Bronchial epithelial cell (primary cell): ENCODE results near the gene SDF2. TPM values are rescaled to one million over a fixed set of nuclear protein-coding genes. Genes with fewer than 3 reads are reported as not detected.
A peak's percentile ranks its signal among the peaks of the same experiment; 100 is the strongest.
"Not testable (repeated sequence)": the region's sequence is repeated elsewhere in the genome, so short reads cannot be mapped to it uniquely, and the experiment has no call there.

ENCODE experiments used
- DNase-seq: peaks from one replicate; pipeline ENCODE4 v3.0.0-alpha.2; 2010; ENCODE audit warnings: low read depth
- FAIRE-seq: peaks from 2 replicates; lab custom pipeline; 2011; peaks lifted over from hg19 to GRCh38; lab: Jason Lieb, UNC
- H3K27me3 ChIP-seq: 2 replicates; pipeline ENCODE4 v1.5.1; 2011; ENCODE audit warnings: low read length; ENCODE audit not compliant: control insufficient read depth, insufficient read depth
- H3K36me3 ChIP-seq: 2 replicates; pipeline ENCODE4 v1.5.1; 2011; ENCODE audit warnings: low read length; ENCODE audit not compliant: control insufficient read depth, insufficient read depth
- H3K4me3 ChIP-seq: 2 replicates; pipeline ENCODE4 v1.5.1; 2011; ENCODE audit warnings: mild to moderate bottlenecking, low read depth, low read length, control low read depth
- total RNA-seq: library from RNA; depleted of rRNA; stranded (reverse); fragments of >200 nt; gene quantifications from 2 replicates; pipeline ENCODE4 v1.2.1, GENCODE V29; 2014
- TF ChIP-seq, protein P1 (sequence below): IDR thresholded peaks from 2 replicates; pipeline ENCODE4 v1.5.1; 2011; ENCODE audit warnings: mild to moderate bottlenecking, moderate library complexity, low read length, control low read depth, inconsistent platforms; ENCODE audit not compliant: insufficient read depth, severe bottlenecking

SDF2 gene
- total RNA-seq, 1 donor from 2014 or later, result 50.8 TPM

DNA sequence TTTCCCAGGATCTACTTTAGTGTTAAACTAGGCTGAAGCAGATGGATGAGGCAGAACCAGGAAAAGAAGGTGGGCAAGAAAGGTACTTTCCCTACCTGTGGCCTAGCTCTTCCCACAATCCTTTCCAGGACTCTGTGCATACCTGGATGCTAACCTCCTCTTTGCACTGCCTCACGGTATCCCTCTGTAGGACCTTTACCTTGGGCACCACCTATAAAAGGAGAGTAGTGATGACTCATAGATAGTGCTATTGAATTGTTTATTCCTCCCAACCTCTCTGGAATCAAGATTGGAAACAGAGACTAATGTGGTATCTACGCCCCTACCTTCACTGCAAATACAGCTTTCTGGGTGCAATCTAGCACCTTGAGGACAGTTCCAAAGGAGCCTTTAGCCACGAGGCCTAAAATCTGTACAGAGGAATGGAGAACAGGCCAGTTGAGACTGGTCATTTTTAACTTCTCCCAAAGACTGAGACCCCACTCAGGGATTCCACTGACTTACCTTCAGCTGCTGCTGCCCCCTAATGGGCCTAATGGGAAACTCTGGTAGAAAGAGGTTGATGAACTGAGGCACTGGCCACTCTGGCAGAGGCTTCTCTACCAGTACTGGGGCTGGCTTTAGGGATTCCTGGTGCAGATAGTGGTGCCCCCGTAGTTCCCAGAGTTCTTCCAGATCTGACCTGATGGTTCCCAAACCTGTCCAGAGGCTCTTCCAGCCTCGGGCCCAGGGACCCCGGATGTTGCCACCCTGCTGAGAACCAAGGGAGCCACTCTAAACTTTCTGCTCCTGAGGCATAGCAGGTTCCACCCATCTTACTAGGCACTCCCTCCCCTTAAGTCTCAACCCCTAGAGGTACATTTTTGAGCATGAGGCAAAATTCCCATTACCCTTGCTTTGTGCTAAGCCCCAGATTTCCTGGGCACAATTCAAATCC, 48.5 kb downstream of the SDF2 start:
- H3K36me3 ChIP-seq, result peaks cover 21% of the 10 kb centered on the region
- FAIRE-seq, result no peak
- H3K27me3 ChIP-seq, result no peaks in the 10 kb centered on the region
- peak; percentile 20 for DNase-seq
- TF ChIP-seq, protein P1, sequence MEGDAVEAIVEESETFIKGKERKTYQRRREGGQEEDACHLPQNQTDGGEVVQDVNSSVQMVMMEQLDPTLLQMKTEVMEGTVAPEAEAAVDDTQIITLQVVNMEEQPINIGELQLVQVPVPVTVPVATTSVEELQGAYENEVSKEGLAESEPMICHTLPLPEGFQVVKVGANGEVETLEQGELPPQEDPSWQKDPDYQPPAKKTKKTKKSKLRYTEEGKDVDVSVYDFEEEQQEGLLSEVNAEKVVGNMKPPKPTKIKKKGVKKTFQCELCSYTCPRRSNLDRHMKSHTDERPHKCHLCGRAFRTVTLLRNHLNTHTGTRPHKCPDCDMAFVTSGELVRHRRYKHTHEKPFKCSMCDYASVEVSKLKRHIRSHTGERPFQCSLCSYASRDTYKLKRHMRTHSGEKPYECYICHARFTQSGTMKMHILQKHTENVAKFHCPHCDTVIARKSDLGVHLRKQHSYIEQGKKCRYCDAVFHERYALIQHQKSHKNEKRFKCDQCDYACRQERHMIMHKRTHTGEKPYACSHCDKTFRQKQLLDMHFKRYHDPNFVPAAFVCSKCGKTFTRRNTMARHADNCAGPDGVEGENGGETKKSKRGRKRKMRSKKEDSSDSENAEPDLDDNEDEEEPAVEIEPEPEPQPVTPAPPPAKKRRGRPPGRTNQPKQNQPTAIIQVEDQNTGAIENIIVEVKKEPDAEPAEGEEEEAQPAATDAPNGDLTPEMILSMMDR, result peak; percentile 67
- no peak overlapping the region for H3K4me3 ChIP-seq

DNA sequence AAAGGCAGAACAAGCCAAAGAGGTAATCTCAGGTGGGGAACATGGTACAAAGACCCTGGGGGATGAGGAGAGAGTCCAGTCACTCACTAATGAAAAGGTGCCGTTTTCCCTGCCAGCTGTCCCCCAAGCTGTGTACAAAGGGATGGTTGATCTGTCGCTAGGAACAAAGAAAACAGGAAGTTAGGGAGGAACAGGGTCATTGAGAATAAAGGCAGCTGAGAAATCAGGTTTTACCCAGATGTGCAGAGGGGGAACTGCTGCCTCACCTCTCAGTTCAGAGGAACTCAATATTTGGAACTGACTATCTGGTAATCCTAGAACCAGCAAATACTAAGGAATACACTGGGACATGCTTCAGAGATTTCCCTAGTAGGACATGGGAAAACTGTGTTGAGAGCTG, 49.2 kb downstream of the SDF2 start:
- Histone ChIP-seq H3K36me3 (peaks cover 21% of the 10 kb centered on the region), H3K4me3 (no peak overlapping the region), H3K27me3 (no peaks in the 10 kb centered on the region)
- TF ChIP-seq, protein P1, result no peak
- FAIRE-seq (no peak), DNase-seq (no peak)

DNA sequence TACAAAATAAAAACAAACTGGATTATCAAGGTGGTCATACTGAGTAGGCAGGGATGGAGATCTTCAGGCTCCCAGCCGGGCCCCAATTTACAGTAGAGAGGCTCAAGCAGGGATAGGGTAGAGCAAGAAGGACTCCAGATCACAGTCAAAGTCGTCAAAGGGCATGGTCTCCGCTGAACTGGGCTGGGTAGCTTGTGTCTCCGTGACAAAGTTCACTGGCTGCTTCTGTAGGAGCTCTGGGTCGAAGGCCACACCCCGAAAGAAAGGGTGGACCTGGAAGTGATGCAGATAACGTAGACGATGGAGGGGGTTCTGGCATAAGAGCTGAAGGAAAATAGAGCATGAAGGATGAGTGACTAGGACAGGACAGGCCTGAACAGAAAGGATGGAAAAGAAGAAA, 51.3 kb downstream of the SDF2 start:
- TF ChIP-seq, protein P1, result no peak
- DNase-seq (no peak), FAIRE-seq (no peak)
- no peaks in the 10 kb centered on the region for H3K27me3 ChIP-seq
- H3K4me3 ChIP-seq, result no peak overlapping the region
- peaks cover 9% of the 10 kb centered on the region for H3K36me3 ChIP-seq

DNA sequence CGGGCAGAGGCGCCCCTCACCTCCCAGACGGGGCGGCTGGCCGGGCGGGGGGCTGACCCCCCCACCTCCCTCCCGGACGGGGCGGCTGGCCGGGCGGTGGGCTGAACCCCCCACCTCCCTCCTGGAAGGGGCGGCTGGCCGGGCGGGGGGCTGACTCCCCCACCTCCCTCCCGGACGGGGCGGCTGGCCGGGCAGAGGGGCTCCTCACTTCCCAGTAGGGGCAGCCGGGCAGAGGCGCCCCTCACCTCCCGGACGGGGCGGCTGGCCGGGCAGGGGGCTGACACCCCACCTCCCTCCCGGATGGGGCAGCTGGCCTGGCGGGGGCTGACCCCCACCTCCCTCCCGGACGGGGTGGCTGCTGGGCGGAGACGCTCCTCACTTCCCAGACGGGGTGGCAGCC, 57.7 kb downstream of the SDF2 start:
- not testable (repeated sequence) for H3K4me3 ChIP-seq, H3K36me3 ChIP-seq, DNase-seq, FAIRE-seq, H3K27me3 ChIP-seq

DNA sequence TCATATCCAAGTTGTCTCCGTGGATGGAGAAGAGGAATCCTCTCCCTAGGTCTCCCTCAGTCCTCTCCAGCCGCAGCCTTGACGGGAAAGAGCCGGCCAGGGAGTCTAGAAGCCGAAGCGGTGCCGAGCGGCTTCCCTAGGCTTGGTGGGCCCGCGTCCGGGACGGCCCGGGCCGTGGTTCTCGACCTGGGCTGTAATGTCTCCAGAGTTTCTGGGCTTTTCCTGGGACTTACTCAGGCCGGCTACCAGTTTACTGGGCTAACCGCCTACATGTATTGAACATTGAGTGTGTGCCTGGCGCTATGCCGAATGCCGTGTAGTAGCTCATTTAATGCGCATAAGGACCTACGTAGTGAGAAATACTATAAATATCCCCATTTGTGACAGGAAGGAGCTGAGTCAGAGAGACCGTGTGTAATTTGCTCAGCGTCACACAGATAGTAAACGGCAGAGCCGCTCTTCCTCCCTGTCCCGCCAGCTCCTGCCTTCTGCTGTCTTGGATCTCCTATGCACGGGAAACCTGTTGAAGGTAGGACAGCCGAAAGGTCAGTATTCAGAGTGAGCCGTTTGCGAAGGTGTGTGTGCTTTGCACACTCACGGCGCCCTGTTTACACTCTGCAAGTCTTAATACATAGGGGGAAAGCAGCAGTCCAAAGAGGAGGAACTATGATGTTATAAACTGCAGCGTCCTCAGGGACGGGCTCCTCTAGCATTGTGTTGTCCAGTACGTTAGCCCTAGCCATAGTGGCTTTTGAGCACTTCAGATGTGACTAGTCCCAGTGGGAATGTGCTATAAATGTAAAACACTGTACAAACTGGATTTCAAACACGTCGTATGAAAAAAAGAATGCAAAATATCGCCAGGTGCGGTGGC, 62.2 kb downstream of the SDF2 start:
- TF ChIP-seq, protein P1, result no peak
- DNase-seq (peak; percentile 89), FAIRE-seq (no peak)
- H3K4me3 ChIP-seq, result peak overlapping the region; percentile 68
- no peaks in the 10 kb centered on the region for H3K36me3 ChIP-seq
- no peaks in the 10 kb centered on the region for H3K27me3 ChIP-seq

DNA sequence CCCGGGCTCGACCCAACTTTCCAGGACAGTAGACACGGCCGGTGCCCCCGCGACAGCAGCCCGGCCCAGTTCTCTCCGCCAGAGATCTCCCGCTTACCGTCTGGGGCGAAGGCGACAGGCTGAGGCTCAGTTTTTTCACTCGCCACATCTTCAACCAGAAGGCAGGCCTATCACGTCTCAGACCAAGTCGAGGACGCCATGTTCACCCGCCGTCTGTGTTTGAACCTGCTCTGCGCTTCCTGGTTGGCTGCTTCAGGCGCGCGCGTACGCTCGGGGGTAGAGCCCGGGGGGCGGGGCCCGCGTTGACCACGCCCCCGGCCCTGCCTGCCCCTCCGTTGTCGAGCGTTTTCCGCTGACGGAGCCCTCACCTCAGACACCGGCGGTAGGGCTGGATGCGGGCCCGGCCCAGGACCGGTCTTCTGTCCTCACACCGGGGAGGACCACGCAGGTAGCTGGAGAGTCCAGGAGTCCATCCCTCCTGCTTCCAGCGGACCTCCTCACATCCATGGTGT, 62.9 kb downstream of the SDF2 start, which contains the start of gene SPAG5:
SPAG5 (minus strand) TSS at position 227 of the 512 bp plus-strand sequence; CDS start at position 148, 79 bp downstream.
- FAIRE-seq (no peak), DNase-seq (peak; percentile 82)
- H3K27me3 ChIP-seq, result no peaks in the 10 kb centered on the region
- TF ChIP-seq, protein P1, result no peak
- no peaks in the 10 kb centered on the region for H3K36me3 ChIP-seq
- H3K4me3 ChIP-seq, result peak within 1 kb of the TSS; percentile 68
